GM21423 (cell line): ENCODE measurements around the gene TRIM8.

Experiments used
- ATAC-seq: cut with Tn5 transposase; IDR thresholded peaks from one replicate; pipeline ENCODE4 v1.9.1; 2021; ENCODE audit warnings: mild to moderate bottlenecking, moderate library complexity; ENCODE audit not compliant: unreplicated experiment

Gene TRIM8

DNA sequence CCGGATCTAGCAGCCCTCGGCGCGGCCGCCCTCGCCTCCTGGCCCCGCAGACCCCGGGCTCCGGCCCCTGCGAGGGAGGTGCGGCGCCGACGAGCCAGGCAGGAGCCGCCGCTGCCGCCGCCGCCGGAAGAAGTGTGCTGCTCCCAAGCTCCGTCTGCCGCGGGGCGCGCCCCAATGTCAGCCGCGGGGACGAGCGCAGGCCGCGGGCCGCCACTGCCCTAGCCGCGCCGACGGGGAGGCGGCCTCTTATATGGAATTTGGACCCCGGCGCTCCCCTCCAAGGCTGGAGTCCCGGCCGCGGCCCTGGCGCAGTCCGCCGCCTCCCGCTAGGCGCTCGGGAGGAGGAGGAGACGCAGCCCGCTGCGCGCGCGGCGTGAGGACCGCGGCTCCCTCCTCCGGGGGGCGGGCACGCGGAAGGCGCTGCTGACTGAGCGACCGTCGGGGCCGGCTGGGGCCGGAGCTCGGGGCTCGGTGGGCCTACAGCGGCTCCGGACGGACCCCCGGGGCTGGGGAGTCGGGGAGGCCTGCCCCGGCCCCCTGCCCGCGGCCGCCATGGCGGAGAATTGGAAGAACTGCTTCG is at the start of gene TRIM8:
Gene TRIM8, plus strand, starts transcription at position 414 of the 580 bp plus-strand sequence. Its CDS starts 139 bp downstream, at position 553.
- no peak for ATAC-seq

GRCh38 chr10:102595293-102595692 is 49.0 kb upstream of the TRIM8 start:
- ATAC-seq: no peak

DNA sequence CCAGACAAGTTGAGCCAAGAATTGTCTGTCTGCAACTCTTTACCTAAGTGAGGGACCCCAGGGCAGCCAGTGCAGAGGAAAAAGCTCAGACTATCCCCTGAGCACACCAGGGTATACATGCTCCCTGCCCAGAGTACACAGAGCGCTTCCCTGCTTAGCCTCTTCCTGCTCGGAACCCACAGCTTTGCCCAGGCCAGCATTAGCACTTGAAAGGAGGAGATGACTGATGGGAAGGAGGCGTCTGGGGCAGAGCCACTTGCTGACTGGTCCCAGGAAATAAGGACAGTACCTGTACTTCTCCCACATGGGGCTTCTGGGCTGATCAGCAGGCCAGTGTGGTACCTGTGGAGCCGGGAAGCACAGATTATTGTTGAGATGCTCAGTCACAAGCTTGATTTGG is 48.4 kb upstream of the TRIM8 start:
- no peak for ATAC-seq

- no peak for ATAC-seq
Measured at GRCh38 chr10:102596506-102596971, 47.7 kb upstream of the TRIM8 start.

GRCh38 chr10:102597131-102597991 is 46.9 kb upstream of the TRIM8 start:
- ATAC-seq: no peak

GRCh38 chr10:102598243-102598642 is 46.0 kb upstream of the TRIM8 start:
- ATAC-seq: no peak

- ATAC-seq: no peak
Measured at GRCh38 chr10:102599565-102600327, 44.5 kb upstream of the TRIM8 start.

GRCh38 chr10:102600816-102601215 is 43.5 kb upstream of the TRIM8 start:
- ATAC-seq: no peak

- ATAC-seq: no peak
Measured at GRCh38 chr10:102601639-102602038, 42.6 kb upstream of the TRIM8 start.

DNA sequence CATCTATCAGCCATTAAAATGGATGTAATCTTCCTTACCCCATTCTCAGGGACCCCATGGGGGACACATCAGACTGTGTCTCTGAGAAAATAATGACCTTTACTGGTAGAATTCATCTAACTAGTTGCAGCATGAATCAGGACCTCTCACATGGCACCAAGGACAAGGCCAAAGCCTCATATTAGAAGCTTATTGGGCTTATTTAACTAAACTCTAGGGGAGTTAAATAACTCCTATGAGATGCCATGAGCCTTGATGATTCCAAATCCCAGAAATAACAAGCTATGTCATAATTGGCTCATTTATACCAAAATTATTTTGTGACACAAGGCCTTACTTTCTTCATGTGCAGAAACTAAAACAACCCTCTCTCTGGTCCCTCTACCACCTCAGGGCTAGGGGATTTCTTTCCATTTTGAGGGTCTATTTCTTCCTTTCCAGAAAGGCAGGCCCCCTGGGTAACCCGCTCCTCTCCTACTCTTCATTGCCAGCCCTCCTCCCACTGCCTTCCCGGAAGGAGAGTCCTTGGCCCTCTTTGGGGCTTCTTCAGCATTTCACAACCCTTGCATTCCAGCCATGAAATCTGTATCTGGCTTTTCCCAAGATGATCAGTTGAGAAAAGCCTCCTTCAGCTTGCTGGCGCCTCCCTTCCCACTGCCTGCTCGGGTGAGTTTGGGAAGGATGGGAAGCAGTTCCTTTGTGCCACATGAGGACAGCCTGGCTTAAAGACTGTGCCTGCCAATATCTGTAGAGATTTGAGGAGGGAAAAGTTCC is 41.8 kb upstream of the TRIM8 start:
- no peak for ATAC-seq

DNA sequence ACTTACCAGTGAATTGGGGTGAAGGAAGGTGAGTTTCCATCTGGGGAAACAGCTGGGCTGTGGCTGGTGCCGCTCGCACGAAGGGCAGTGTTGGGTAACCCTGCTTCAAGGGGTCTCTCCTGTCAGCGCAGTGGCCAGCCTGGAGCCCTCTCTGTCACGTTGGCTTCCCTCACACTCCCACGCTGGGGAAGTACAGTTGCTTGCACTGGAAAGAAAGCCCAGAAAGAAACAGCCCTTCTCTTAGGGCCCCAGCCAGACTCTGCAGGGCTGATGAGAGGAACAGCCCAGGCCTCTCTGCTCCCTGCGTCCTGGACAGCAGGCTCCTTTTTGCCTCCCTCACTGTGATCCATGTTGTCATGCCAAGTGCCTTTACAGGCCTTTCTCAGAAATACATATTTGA is 40.3 kb upstream of the TRIM8 start:
- ATAC-seq: no peak

- ATAC-seq: no peak
Measured at GRCh38 chr10:102604439-102604841, 39.8 kb upstream of the TRIM8 start.

DNA sequence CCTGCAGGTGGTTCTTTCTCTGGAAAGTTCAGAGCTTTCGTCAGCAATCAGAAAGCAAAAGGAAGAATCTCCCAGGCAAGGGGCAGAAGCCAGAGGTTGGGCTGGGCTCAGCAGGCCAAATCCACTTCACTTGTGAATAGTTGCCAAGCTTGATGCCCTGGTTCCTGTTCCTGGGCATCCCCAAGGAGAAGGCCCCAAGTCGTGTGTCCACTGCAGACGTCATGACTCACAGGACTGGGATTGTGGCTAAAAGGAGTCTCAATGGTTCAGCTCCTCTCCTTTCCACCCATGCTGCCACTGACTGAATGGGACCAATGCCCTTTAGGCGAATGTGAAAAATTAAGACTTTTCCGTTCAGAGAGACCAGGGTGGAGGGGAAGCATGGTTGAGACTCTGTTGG is 38.6 kb upstream of the TRIM8 start:
- no peak for ATAC-seq

DNA sequence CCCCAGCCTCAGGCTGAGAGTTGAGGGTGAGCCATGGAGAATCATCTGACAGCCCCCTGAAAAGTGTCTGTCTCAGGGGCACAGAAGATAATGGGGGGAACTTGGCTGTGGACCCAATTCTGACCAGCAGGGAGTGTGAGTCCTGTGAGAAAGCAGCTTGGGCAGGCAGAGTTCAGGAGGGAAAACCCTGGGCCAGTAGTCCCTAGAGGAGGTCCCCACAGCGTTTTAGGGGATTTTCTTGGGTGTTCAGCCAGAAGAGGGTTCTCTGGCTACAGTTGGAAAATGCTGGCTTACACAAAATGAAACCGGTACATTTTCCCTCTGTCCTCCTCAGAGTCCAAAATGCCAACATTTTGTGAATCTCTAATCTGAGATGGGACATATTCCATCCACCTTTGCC is 35.8 kb upstream of the TRIM8 start:
- no peak for ATAC-seq

- no peak for ATAC-seq
Measured at GRCh38 chr10:102610441-102610887, 33.8 kb upstream of the TRIM8 start.

DNA sequence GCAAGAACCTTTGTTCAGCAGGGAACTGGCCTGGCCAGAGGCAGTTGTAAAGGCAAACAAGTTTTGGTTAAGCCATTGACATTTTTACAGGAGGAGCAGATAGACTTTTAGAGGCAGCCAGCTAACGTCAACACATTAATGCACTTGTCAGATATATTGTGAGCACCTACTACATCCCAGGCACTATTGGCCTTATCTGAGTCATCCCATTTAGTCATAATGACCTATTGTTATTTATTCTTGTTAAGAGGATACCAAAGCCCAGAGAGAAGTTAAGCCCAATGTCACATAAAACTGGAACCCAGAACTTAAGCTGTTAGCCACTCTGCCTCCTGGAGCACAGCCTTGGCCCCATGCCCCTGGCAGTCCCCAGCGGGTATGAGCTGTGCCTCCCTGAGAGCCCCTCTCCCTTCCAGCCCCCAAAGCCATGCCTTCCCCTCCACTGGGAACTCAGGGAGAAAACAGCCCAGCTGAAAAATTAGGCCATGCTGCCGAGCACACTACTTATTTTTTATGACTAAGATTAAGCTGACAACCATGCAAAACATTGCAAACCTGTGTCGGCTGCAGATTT is 32.7 kb upstream of the TRIM8 start:
- ATAC-seq: no peak

- no peak for ATAC-seq
Measured at GRCh38 chr10:102612964-102613275, 31.4 kb upstream of the TRIM8 start.

DNA sequence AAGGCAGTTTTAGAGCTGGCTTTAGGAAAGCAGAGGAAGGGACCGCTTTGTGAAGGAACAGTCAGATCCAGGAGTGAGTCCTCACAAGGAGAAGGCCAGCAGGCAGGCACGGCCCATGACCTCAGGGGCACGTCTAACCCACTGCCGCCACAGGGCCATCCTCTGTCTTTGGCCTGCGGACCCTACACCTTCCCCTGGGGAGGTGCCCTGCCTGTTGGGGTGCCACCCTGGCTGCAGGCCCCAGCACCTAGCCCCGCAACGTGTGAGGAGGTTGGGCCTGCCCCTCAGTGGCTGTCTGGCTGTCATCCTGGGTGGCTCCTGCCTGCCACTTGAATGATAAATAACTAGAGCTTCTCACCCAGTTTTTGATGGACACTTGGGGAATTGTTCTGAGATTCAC is 31.0 kb upstream of the TRIM8 start:
- ATAC-seq: no peak

GRCh38 chr10:102613785-102614184 is 30.5 kb upstream of the TRIM8 start:
- no peak for ATAC-seq

- no peak for ATAC-seq
Measured at GRCh38 chr10:102614888-102615287, 29.4 kb upstream of the TRIM8 start.

DNA sequence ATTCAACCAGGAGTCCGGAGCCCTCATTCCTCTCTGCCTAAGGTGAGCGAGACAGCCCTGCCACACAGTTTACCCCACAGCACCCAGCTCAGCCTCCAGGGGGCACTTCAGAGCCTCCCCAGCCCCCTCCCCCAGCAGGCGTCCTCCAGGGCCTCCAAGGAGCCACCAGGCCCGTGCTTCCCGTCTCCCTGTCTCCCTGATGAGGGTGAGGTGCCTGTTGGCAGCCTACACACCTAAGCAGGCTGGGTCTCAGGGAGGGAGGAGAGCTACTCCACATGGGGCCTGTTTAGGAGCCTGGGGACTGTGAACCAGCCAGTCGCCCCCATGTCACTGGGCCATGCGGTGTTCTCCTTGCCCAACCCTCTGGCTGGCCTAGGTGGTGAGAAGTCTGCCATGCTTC is 28.9 kb upstream of the TRIM8 start:
- ATAC-seq: no peak
